Osteoblast (primary cell): Measurements from ENCODE around the gene NEK6. TPM values are rescaled to one million over a fixed set of nuclear protein-coding genes. Genes with fewer than 3 reads are reported as not detected.
A peak's percentile ranks its signal among the peaks of the same experiment; 100 is the strongest.

ENCODE experiments used
- DNase-seq: peaks from one replicate; pipeline ENCODE4 v3.0.0; 2011; ENCODE audit warnings: low spot score, mixed read lengths; ENCODE audit not compliant: insufficient read length; ENCODE audit errors: missing footprints
- H2AFZ ChIP-seq: 2 replicates; pipeline ENCODE4 v1.6.0; 2011; ENCODE audit warnings: mild to moderate bottlenecking, low read length
- H3K27ac ChIP-seq: 2 replicates; pipeline ENCODE4 v1.5.1; 2011; ENCODE audit warnings: mild to moderate bottlenecking, low read depth, low read length, moderate library complexity
- H3K27me3 ChIP-seq: 2 replicates; pipeline ENCODE4 v1.6.0; 2012; ENCODE audit warnings: mild to moderate bottlenecking, control low read depth, inconsistent platforms, low read length, moderate library complexity; ENCODE audit not compliant: insufficient read depth
- H3K36me3 ChIP-seq: 2 replicates; pipeline ENCODE4 v1.5.1; 2011; ENCODE audit warnings: mild to moderate bottlenecking, low read length, control low read depth, moderate library complexity; ENCODE audit not compliant: insufficient read depth
- H3K4me1 ChIP-seq: 2 replicates; pipeline ENCODE4 v1.5.1; 2011; ENCODE audit warnings: mild to moderate bottlenecking, low read length, control low read depth, moderate library complexity; ENCODE audit not compliant: insufficient read depth
- H3K4me2 ChIP-seq: 2 replicates; pipeline ENCODE4 v1.6.0; 2011; ENCODE audit warnings: mild to moderate bottlenecking, low read length; ENCODE audit not compliant: insufficient read depth
- H3K4me3 ChIP-seq: fragments of 200-600 bp; sonication (generic); 3 replicates; pipeline ENCODE4 v1.5.1; 2012; ENCODE audit warnings: mild to moderate bottlenecking, low read length, inconsistent platforms; ENCODE audit not compliant: insufficient read depth
- H3K79me2 ChIP-seq: 2 replicates; pipeline ENCODE4 v1.6.0; 2012; ENCODE audit warnings: mild to moderate bottlenecking, low read length, control low read depth, inconsistent platforms; ENCODE audit not compliant: insufficient read depth
- H3K9me3 ChIP-seq: 2 replicates; pipeline ENCODE4 v1.5.1; 2011; ENCODE audit warnings: low read depth, low read length, control low read depth
- H4K20me1 ChIP-seq: 2 replicates; pipeline ENCODE4 v1.6.0; 2012; ENCODE audit warnings: mild to moderate bottlenecking, low read length, control low read depth; ENCODE audit not compliant: insufficient read depth
- total RNA-seq: library from RNA; depleted of rRNA; stranded (reverse); fragments of >200 nt; gene quantifications from 2 replicates; pipeline ENCODE4 v1.2.3, GENCODE V29; 2012
- TF ChIP-seq, protein P1 (sequence below): IDR thresholded peaks from 2 replicates; pipeline ENCODE4 v1.5.1; 2011; ENCODE audit warnings: mild to moderate bottlenecking, low read depth, low read length, moderate library complexity; ENCODE audit errors: extremely low read depth

Gene NEK6
- total RNA-seq, result 128 and 130 TPM in 2 replicates

DNA sequence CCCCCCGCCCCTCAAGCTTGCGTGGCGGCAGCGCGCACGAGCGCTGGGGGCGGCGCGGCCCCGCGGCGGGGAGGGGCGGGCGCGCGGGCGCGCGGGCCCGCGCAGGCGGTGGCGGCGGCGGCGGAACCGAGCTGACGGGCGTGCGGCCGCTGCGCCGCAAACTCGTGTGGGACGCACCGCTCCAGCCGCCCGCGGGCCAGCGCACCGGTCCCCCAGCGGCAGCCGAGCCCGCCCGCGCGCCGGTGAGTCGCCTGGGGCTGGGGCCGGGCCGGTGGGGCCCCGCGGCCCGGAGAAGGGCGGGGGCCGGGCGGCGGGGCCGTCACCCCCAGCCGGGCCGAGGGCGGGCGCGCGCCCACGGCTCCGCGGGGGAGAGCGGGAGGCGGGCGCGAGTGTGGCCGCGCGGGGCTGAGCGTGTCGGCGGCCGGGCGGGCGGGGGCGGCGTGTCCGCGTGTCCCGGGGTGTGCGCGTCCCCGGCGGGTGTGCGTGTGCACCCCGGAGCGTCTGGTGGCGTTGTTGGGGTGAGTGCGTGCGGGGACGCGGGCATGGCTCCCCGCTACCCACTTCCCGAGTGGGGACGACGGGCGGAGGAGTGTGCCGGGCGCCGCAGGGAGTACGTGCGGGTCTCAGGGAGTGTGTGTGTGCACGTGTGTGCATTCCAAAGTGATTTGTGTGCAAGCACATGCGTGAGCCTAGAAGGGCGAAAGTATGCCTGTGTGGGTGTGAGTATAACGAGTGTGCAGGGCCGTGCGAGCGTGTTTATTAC is at the start of gene NEK6:
Gene NEK6 (plus strand): TSS at position 106 of the 763 bp plus-strand sequence. CDS start 44,016 bp downstream, outside the sequence.
- Histone ChIP-seq H3K27me3 (no peaks in the 10 kb centered on the region), H2AFZ (peak within 1 kb of the TSS; percentile 57), H3K79me2 (peaks cover 50% of the 10 kb centered on the region), H3K4me1 (peaks cover 50% of the 10 kb centered on the region), H3K4me3 (peak within 1 kb of the TSS; percentile 90), H3K4me2 (peak within 1 kb of the TSS; percentile 92), H3K9me3 (no peaks in the 10 kb centered on the region), H3K36me3 (peaks cover 3% of the 10 kb centered on the region), H3K27ac (peak within 1 kb of the TSS; percentile 99), H4K20me1 (peaks cover 4% of the 10 kb centered on the region)
- peak; percentile 93 for DNase-seq
- TF ChIP-seq, protein P1, sequence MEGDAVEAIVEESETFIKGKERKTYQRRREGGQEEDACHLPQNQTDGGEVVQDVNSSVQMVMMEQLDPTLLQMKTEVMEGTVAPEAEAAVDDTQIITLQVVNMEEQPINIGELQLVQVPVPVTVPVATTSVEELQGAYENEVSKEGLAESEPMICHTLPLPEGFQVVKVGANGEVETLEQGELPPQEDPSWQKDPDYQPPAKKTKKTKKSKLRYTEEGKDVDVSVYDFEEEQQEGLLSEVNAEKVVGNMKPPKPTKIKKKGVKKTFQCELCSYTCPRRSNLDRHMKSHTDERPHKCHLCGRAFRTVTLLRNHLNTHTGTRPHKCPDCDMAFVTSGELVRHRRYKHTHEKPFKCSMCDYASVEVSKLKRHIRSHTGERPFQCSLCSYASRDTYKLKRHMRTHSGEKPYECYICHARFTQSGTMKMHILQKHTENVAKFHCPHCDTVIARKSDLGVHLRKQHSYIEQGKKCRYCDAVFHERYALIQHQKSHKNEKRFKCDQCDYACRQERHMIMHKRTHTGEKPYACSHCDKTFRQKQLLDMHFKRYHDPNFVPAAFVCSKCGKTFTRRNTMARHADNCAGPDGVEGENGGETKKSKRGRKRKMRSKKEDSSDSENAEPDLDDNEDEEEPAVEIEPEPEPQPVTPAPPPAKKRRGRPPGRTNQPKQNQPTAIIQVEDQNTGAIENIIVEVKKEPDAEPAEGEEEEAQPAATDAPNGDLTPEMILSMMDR, result no peak

DNA sequence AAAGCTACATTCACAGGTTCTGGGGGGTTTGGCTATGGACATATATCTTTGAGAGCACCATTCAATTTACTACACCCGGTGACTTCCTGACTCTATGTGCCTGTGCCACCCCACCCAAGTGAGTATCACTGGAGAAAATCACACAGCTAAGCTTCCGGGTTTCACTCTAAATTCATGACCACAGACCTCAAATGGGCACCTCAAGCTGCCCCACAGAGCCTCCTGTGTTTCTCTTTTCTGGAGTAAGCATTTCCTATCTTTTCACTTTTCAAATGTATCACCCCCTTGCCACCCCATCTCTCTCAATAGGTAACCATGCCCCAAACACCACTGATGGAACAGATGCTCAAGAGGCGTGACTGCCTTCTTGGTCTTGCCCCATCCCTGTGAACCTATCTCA is 49.2 kb upstream of the NEK6 start:
- peaks cover 21% of the 10 kb centered on the region for H3K4me1 ChIP-seq
- TF ChIP-seq, protein P1, result no peak

DNA sequence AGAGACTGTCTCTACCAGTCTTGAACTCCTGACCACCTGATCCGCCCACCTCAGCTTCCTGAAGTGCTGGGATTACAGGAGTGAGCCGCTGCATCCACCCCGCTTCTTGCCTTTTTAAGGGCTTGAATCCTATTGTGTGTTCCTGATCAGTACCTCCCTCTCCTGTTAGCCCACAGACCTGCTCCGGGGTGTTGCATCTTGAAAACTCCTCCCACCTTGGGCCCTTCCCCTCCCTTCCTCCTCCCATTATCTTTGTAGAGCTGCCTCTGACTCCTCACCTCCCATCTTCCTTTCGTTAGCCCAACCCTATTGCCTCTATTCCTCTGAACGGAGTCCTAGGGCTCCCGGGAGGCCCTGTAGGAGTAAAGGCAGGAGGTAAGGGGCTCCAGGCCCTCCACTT is 48.5 kb upstream of the NEK6 start:
- Histone ChIP-seq H3K27ac (no peak overlapping the region), H2AFZ (no peak overlapping the region), H3K4me3 (no peak overlapping the region), H3K27me3 (peaks cover 20% of the 10 kb centered on the region), H3K79me2 (no peaks in the 10 kb centered on the region), H3K4me2 (no peak overlapping the region), H3K36me3 (no peaks in the 10 kb centered on the region), H3K4me1 (peaks cover 21% of the 10 kb centered on the region), H3K9me3 (no peaks in the 10 kb centered on the region), H4K20me1 (no peaks in the 10 kb centered on the region)
- no peak for DNase-seq
- TF ChIP-seq, protein P1, result no peak

More for the DNA sequence above, 49.2 kb upstream of the NEK6 start:
- no peaks in the 10 kb centered on the region for H3K9me3 ChIP-seq
- no peaks in the 10 kb centered on the region for H3K79me2 ChIP-seq
- no peak overlapping the region for H3K4me3 ChIP-seq
- H3K4me2 ChIP-seq, result no peak overlapping the region
- no peak overlapping the region for H2AFZ ChIP-seq
- peaks cover 23% of the 10 kb centered on the region for H3K27me3 ChIP-seq
- no peak for DNase-seq
- no peak overlapping the region for H3K27ac ChIP-seq
- H4K20me1 ChIP-seq, result no peaks in the 10 kb centered on the region
- H3K36me3 ChIP-seq, result no peaks in the 10 kb centered on the region

DNA sequence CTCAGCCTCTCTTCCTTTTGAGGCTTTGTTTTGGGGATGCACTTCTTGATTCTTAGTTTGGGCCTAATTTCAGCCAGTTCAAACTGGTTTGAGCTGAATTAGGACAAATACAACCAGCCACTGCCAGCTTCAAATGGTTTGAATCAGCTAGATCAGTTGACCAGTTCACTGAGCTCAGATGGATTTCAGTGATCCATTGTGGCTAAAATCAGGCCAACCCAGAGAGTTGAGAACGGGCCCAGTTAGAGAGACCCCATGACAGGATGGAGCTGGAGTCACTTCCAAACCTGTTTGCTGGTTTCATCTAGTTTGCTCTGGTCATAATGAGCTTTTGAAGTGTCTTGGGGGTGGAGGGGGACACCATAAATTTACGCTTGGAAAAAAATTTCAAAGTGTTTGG is 48.0 kb upstream of the NEK6 start:
- Histone ChIP-seq H3K27ac (no peak overlapping the region), H3K4me2 (no peak overlapping the region), H3K27me3 (peaks cover 20% of the 10 kb centered on the region), H3K36me3 (no peaks in the 10 kb centered on the region), H3K4me3 (no peak overlapping the region), H4K20me1 (no peaks in the 10 kb centered on the region), H3K79me2 (no peaks in the 10 kb centered on the region), H3K9me3 (no peaks in the 10 kb centered on the region), H2AFZ (no peak overlapping the region), H3K4me1 (peaks cover 21% of the 10 kb centered on the region)
- no peak for DNase-seq
- TF ChIP-seq, protein P1, result no peak
